Lower leg skin (tissue), 3 donors: ENCODE data around the gene NOP10.

ENCODE experiments used
- CTCF ChIP-seq, 3 donors: fragments of 450-650 bp; IDR thresholded peaks; one replicate each; pipeline ENCODE4 v1.5.1; 2016; ENCODE audit warnings: antibody characterized with exemption in 3 of 3, mild to moderate bottlenecking in 3 of 3, moderate library complexity in 2 of 3
- POLR2A ChIP-seq, 2 donors: fragments of 450-650 bp; IDR thresholded peaks; one replicate each; pipeline ENCODE4 v1.6.1; 2016 to 2017; ENCODE audit warnings: antibody characterized with exemption in 2 of 2, mild to moderate bottlenecking in 1 of 2, moderate library complexity in 1 of 2

GRCh38 chr15:34297059-34297458, 45.9 kb downstream of the NOP10 start:
- TF ChIP-seq CTCF (IDR thresholded peaks at IDR 0.05) (no peak), POLR2A (IDR thresholded peaks at IDR 0.05) (no peak)
